GM15510 (cell line): ENCODE measurements around the gene COPS9.

Source experiments
- POLR2A ChIP-seq: IDR thresholded peaks from 3 replicates; pipeline ENCODE4 v1.6.1; 2011; ENCODE audit warnings: borderline replicate concordance; ENCODE audit not compliant: insufficient read length; ENCODE audit errors: extremely low read depth

The COPS9 gene

GRCh38 chr2:240136671-240137292, 677 bp upstream of the COPS9 start:
- no peak for TF ChIP-seq POLR2A

- no peak for TF ChIP-seq POLR2A
Measured at GRCh38 chr2:240135706-240136012, 446 bp downstream of the COPS9 start.

- no peak for TF ChIP-seq POLR2A
Measured at GRCh38 chr2:240134956-240135520, 1.1 kb downstream of the COPS9 start.

GRCh38 chr2:240134466-240134865, 1.6 kb downstream of the COPS9 start:
- no peak for TF ChIP-seq POLR2A

- no peak for TF ChIP-seq POLR2A
Measured at GRCh38 chr2:240133401-240133800, 2.7 kb downstream of the COPS9 start.

GRCh38 chr2:240132651-240132980, 3.5 kb downstream of the COPS9 start:
- TF ChIP-seq POLR2A: no peak

GRCh38 chr2:240131941-240132650, 4.0 kb downstream of the COPS9 start:
- TF ChIP-seq POLR2A: no peak

GRCh38 chr2:240131296-240131695, 4.8 kb downstream of the COPS9 start:
- TF ChIP-seq POLR2A: no peak

- no peak for TF ChIP-seq POLR2A
Measured at GRCh38 chr2:240130393-240131195, 5.5 kb downstream of the COPS9 start.

GRCh38 chr2:240129731-240130392, 6.2 kb downstream of the COPS9 start:
- TF ChIP-seq POLR2A: no peak

- TF ChIP-seq POLR2A: no peak
Measured at GRCh38 chr2:240129311-240129710, 6.8 kb downstream of the COPS9 start.

- TF ChIP-seq POLR2A: no peak
Measured at GRCh38 chr2:240128608-240129145, 7.4 kb downstream of the COPS9 start.

- no peak for TF ChIP-seq POLR2A
Measured at GRCh38 chr2:240127911-240128607, 8.0 kb downstream of the COPS9 start.

GRCh38 chr2:240127191-240127750, 8.8 kb downstream of the COPS9 start:
- no peak for TF ChIP-seq POLR2A
